ENCODE measurements around the gene EFR3B.

Gene EFR3B

DNA sequence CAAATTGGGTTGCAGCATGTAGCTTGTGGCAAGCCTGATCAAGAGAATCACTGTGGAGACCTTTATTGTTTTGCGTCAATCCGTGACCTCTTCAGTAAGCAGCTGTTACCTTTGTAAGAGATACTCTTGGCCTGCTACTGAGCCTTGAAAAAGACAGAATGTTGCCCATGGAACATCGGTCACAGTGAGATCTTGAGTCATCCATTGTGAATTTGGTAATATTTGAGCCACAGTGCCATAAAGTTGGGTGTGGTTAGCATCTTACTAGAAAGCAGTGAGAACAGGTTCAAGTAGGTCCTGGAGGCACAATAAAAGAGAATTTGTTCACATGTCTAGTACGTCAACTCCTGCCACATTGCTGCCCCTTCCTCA lies 12.7 kb upstream of the EFR3B start:
- ATAC-seq, result no peak

DNA sequence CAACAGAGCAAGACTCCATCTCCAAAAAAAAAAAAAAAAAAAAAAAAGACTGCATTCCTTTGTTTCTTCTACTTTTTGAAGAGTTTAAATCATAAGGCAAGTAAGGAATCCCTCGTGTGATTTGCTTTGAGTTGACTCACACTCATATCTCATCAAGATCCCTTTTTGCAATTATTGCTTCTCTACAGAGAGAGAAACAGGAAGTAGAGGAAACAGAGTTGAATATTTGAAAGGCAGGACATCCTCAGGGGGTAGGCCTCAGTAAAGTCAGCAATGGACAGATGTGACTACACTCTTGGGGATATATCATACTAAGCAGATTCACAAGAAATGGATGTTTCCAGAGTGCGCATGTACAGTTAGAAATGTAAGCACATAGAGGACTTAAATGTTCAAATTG lies 11.2 kb upstream of the EFR3B start:
- TF ChIP-seq ZFP3 (CRISPR knock-in tag; IDR thresholded peaks at IDR 0.05), result no peak
- TF ChIP-seq RARB (CRISPR knock-in tag; IDR thresholded peaks at IDR 0.05), result no peak
- TF ChIP-seq ARNTL (CRISPR knock-in tag; IDR thresholded peaks at IDR 0.05; ENCODE audit: borderline replicate concordance, low read depth), result no peak
- no peak for TF ChIP-seq ZC3H10 (CRISPR knock-in tag; IDR thresholded peaks at IDR 0.05)
- TF ChIP-seq TOX (CRISPR knock-in tag; IDR thresholded peaks at IDR 0.05; ENCODE audit: borderline replicate concordance), result no peak
- no peak for TF ChIP-seq OSR1 (CRISPR knock-in tag; IDR thresholded peaks at IDR 0.05)
- no peak for TF ChIP-seq ISL1 (CRISPR knock-in tag; IDR thresholded peaks at IDR 0.05)
- TF ChIP-seq, protein P1, sequence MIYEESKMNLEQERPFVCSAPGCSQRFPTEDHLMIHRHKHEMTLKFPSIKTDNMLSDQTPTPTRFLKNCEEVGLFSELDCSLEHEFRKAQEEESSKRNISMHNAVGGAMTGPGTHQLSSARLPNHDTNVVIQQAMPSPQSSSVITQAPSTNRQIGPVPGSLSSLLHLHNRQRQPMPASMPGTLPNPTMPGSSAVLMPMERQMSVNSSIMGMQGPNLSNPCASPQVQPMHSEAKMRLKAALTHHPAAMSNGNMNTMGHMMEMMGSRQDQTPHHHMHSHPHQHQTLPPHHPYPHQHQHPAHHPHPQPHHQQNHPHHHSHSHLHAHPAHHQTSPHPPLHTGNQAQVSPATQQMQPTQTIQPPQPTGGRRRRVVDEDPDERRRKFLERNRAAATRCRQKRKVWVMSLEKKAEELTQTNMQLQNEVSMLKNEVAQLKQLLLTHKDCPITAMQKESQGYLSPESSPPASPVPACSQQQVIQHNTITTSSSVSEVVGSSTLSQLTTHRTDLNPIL (CRISPR knock-in tag; IDR thresholded peaks at IDR 0.05; ENCODE audit: low read depth), result no peak
- no peak for TF ChIP-seq CSDC2 (CRISPR knock-in tag; IDR thresholded peaks at IDR 0.05)
- TF ChIP-seq ZNF8 (CRISPR knock-in tag; IDR thresholded peaks at IDR 0.05), result no peak
- TF ChIP-seq TCF4 (CRISPR knock-in tag; IDR thresholded peaks at IDR 0.05; ENCODE audit: borderline replicate concordance), result no peak
- no peak for TF ChIP-seq ZNF70 (CRISPR knock-in tag; IDR thresholded peaks at IDR 0.05)
- ATAC-seq, result no peak

More for the DNA sequence above, 12.7 kb upstream of the EFR3B start:
- TF ChIP-seq ZNF8 (CRISPR knock-in tag; IDR thresholded peaks at IDR 0.05), result no peak
- TF ChIP-seq, protein P1 (CRISPR knock-in tag; IDR thresholded peaks at IDR 0.05; ENCODE audit: low read depth), result no peak
- no peak for TF ChIP-seq ARNTL (CRISPR knock-in tag; IDR thresholded peaks at IDR 0.05; ENCODE audit: borderline replicate concordance, low read depth)
- TF ChIP-seq OSR1 (CRISPR knock-in tag; IDR thresholded peaks at IDR 0.05), result no peak
- no peak for TF ChIP-seq TCF4 (CRISPR knock-in tag; IDR thresholded peaks at IDR 0.05; ENCODE audit: borderline replicate concordance)
- TF ChIP-seq ZC3H10 (CRISPR knock-in tag; IDR thresholded peaks at IDR 0.05), result no peak
- TF ChIP-seq BACH2 (CRISPR knock-in tag; IDR thresholded peaks at IDR 0.05; ENCODE audit: borderline replicate concordance), result no peak
- no peak for TF ChIP-seq GLIS3 (CRISPR knock-in tag; IDR thresholded peaks at IDR 0.05)
- TF ChIP-seq CSDC2 (CRISPR knock-in tag; IDR thresholded peaks at IDR 0.05), result no peak
- TF ChIP-seq, protein P2, sequence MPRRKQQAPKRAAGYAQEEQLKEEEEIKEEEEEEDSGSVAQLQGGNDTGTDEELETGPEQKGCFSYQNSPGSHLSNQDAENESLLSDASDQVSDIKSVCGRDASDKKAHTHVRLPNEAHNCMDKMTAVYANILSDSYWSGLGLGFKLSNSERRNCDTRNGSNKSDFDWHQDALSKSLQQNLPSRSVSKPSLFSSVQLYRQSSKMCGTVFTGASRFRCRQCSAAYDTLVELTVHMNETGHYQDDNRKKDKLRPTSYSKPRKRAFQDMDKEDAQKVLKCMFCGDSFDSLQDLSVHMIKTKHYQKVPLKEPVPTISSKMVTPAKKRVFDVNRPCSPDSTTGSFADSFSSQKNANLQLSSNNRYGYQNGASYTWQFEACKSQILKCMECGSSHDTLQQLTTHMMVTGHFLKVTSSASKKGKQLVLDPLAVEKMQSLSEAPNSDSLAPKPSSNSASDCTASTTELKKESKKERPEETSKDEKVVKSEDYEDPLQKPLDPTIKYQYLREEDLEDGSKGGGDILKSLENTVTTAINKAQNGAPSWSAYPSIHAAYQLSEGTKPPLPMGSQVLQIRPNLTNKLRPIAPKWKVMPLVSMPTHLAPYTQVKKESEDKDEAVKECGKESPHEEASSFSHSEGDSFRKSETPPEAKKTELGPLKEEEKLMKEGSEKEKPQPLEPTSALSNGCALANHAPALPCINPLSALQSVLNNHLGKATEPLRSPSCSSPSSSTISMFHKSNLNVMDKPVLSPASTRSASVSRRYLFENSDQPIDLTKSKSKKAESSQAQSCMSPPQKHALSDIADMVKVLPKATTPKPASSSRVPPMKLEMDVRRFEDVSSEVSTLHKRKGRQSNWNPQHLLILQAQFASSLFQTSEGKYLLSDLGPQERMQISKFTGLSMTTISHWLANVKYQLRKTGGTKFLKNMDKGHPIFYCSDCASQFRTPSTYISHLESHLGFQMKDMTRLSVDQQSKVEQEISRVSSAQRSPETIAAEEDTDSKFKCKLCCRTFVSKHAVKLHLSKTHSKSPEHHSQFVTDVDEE (CRISPR knock-in tag; IDR thresholded peaks at IDR 0.05), result no peak

DNA sequence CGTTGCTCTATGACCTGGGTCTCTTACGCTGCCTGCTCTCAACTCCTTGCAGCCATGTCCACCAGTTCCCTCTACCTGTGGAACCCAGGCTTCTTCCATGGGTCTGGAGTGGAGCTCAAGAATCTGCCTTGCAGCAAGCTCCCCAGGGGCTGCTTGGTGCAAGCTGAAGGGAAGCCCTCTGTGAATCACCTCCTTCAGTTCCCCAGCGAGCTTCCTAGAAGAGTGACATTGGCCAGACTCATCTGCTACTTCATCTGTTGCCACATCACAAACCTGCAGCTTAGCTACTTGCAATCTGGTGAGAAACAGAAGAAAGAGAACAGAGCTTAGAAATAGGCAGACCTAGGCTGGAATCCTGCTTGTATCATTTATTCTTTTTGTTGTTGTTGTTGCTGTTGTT lies 9.8 kb upstream of the EFR3B start:
- TF ChIP-seq CSDC2 (CRISPR knock-in tag; IDR thresholded peaks at IDR 0.05), result no peak
- ATAC-seq, result no peak; the same call in 2 of the 3 replicates

- no peak for ATAC-seq
- TF ChIP-seq PPARA (CRISPR knock-in tag; IDR thresholded peaks at IDR 0.05; ENCODE audit: borderline replicate concordance), result no peak
Observed at GRCh38 chr2:25032901-25033300, 9.0 kb upstream of the EFR3B start.

- ATAC-seq, result no peak
Observed at GRCh38 chr2:25034081-25034480, 7.8 kb upstream of the EFR3B start.

GRCh38 chr2:25035537-25036220 lies 6.2 kb upstream of the EFR3B start:
- ATAC-seq, result no peak
- TF ChIP-seq ZNF70 (CRISPR knock-in tag; IDR thresholded peaks at IDR 0.05) (no peak), OSR1 (CRISPR knock-in tag; IDR thresholded peaks at IDR 0.05) (no peak), CSDC2 (CRISPR knock-in tag; IDR thresholded peaks at IDR 0.05) (no peak), ISL1 (CRISPR knock-in tag; IDR thresholded peaks at IDR 0.05) (no peak), TOX (CRISPR knock-in tag; IDR thresholded peaks at IDR 0.05; ENCODE audit: borderline replicate concordance) (no peak), RARB (CRISPR knock-in tag; IDR thresholded peaks at IDR 0.05) (no peak), ZNF565 (CRISPR knock-in tag; conservative IDR thresholded peaks at IDR 0.05; ENCODE audit: low read depth) (no peak), ARNTL (CRISPR knock-in tag; IDR thresholded peaks at IDR 0.05; ENCODE audit: borderline replicate concordance, low read depth) (no peak)
- TF ChIP-seq, protein P3, sequence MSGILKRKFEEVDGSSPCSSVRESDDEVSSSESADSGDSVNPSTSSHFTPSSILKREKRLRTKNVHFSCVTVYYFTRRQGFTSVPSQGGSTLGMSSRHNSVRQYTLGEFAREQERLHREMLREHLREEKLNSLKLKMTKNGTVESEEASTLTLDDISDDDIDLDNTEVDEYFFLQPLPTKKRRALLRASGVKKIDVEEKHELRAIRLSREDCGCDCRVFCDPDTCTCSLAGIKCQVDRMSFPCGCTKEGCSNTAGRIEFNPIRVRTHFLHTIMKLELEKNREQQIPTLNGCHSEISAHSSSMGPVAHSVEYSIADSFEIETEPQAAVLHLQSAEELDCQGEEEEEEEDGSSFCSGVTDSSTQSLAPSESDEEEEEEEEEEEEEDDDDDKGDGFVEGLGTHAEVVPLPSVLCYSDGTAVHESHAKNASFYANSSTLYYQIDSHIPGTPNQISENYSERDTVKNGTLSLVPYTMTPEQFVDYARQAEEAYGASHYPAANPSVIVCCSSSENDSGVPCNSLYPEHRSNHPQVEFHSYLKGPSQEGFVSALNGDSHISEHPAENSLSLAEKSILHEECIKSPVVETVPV (CRISPR knock-in tag; IDR thresholded peaks at IDR 0.05), result no peak
- TF ChIP-seq, protein P4, sequence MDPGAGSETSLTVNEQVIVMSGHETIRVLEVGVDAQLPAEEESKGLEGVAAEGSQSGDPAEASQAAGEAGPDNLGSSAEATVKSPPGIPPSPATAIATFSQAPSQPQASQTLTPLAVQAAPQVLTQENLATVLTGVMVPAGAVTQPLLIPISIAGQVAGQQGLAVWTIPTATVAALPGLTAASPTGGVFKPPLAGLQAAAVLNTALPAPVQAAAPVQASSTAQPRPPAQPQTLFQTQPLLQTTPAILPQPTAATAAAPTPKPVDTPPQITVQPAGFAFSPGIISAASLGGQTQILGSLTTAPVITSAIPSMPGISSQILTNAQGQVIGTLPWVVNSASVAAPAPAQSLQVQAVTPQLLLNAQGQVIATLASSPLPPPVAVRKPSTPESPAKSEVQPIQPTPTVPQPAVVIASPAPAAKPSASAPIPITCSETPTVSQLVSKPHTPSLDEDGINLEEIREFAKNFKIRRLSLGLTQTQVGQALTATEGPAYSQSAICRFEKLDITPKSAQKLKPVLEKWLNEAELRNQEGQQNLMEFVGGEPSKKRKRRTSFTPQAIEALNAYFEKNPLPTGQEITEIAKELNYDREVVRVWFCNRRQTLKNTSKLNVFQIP (CRISPR knock-in tag; IDR thresholded peaks at IDR 0.05; ENCODE audit: borderline replicate concordance, low read depth), result no peak

More at GRCh38 chr2:25034081-25034480, 7.8 kb upstream of the EFR3B start:
- TF ChIP-seq PPARA (CRISPR knock-in tag; IDR thresholded peaks at IDR 0.05; ENCODE audit: borderline replicate concordance) (no peak), TOX (CRISPR knock-in tag; IDR thresholded peaks at IDR 0.05; ENCODE audit: borderline replicate concordance) (no peak), ZFP30 (CRISPR knock-in tag; IDR thresholded peaks at IDR 0.05) (no peak)

Measured in SK-N-SH treated with all-trans-retinoic acid at 6 μM for 48 hours (cell line).